HG03460 (cell line): ENCODE data around the gene TMEM169.
"Not testable (repeated sequence)": the region's sequence is repeated elsewhere in the genome, so short reads cannot be mapped to it uniquely, and the experiment has no call there.

Experiments
- ATAC-seq: cut with Tn5 transposase; IDR thresholded peaks from one replicate; pipeline ENCODE4 v1.9.1; 2021; ENCODE audit not compliant: unreplicated experiment

Gene TMEM169

GRCh38 chr2:216130346-216130971 is 48.7 kb downstream of the TMEM169 start:
- ATAC-seq = no peak

GRCh38 chr2:216131175-216131926 is 49.6 kb downstream of the TMEM169 start:
- no peak for ATAC-seq

- no peak for ATAC-seq
These were observed 50.9 kb downstream of the TMEM169 start for GRCh38 chr2:216132585-216132984.

- ATAC-seq = no peak
These were observed 51.7 kb downstream of the TMEM169 start for GRCh38 chr2:216133397-216133796.

GRCh38 chr2:216134958-216135541 is 53.3 kb downstream of the TMEM169 start:
- no peak for ATAC-seq

GRCh38 chr2:216139884-216140283 is 58.2 kb downstream of the TMEM169 start:
- no peak for ATAC-seq

- ATAC-seq = not testable (repeated sequence)
These were observed 59.8 kb downstream of the TMEM169 start for GRCh38 chr2:216141516-216141915.

- peak; percentile 98 for ATAC-seq
These were observed 60.8 kb downstream of the TMEM169 start for GRCh38 chr2:216142540-216142939.

GRCh38 chr2:216144372-216144771 is 62.7 kb downstream of the TMEM169 start:
- ATAC-seq = no peak

GRCh38 chr2:216144857-216145256 is 63.1 kb downstream of the TMEM169 start:
- ATAC-seq = no peak

- no peak for ATAC-seq
These were observed 64.9 kb downstream of the TMEM169 start for GRCh38 chr2:216146573-216146972.

- ATAC-seq = no peak
These were observed 65.7 kb downstream of the TMEM169 start for GRCh38 chr2:216147172-216148131.

GRCh38 chr2:216148983-216149382 is 67.3 kb downstream of the TMEM169 start:
- ATAC-seq = no peak

- ATAC-seq = no peak
These were observed 68.0 kb downstream of the TMEM169 start for GRCh38 chr2:216149741-216150140.

- ATAC-seq = no peak
These were observed 69.8 kb downstream of the TMEM169 start for GRCh38 chr2:216151313-216152025.
